ENCODE results near the gene DIPK1B. TPM values are rescaled to one million over a fixed set of nuclear protein-coding genes. Genes with fewer than 3 reads are reported as not detected.

The DIPK1B gene
- total RNA-seq, result 0.14 and 0.44 TPM in 2 replicates

GRCh38 chr9:136711751-136712689 is at the start of gene DIPK1B:
TSS of gene DIPK1B (plus strand) at chr9:136712572. CDS start at chr9:136712666, 94 bp downstream.

DNA sequence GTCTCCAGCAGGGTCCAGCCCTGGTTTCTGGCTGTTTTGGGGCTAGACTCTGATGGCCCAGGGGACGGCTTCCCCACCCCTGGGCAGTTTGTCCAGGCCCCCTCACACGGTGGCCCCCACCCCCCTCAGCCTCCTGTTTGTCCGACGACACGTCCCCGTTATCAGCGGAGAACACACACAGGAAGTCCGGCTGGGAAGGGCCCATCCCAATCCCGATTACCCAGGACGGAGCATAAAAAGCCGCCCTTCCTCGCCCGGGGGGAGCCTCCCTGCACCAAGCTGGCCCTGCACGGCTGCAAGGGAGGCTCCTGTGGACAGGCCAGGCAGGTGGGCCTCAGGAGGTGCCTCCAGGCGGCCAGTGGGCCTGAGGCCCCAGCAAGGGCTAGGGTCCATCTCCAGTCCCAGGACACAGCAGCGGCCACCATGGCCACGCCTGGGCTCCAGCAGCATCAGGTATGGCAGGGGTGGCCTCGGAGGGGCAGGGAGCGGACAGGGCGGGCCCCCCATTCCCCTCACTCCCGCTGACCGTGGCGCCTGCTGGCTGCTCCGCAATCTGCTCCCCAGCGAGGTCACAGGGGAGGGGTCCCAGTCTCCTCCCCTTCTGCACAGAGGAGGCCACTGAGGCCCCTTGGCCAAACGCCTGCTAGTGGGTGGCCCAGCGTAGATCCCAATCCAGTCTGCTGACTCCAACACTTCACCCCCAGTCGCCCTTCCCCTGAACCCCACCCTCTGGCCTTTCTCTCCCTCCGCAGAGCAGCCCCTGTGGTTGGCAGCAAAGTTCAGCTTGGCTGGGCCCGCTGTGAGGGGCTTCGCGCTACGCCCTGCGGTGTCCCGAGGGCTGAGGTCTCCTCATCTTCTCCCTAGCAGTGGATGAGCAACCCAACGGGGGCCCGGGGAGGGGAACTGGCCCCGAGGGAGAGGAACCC is 49.5 kb upstream of the DIPK1B start, which contains the start of gene EGFL7:
Gene EGFL7 (plus strand): TSS at position 261 of the 926 bp plus-strand sequence. CDS start 5,367 bp downstream, outside the sequence.

DNA sequence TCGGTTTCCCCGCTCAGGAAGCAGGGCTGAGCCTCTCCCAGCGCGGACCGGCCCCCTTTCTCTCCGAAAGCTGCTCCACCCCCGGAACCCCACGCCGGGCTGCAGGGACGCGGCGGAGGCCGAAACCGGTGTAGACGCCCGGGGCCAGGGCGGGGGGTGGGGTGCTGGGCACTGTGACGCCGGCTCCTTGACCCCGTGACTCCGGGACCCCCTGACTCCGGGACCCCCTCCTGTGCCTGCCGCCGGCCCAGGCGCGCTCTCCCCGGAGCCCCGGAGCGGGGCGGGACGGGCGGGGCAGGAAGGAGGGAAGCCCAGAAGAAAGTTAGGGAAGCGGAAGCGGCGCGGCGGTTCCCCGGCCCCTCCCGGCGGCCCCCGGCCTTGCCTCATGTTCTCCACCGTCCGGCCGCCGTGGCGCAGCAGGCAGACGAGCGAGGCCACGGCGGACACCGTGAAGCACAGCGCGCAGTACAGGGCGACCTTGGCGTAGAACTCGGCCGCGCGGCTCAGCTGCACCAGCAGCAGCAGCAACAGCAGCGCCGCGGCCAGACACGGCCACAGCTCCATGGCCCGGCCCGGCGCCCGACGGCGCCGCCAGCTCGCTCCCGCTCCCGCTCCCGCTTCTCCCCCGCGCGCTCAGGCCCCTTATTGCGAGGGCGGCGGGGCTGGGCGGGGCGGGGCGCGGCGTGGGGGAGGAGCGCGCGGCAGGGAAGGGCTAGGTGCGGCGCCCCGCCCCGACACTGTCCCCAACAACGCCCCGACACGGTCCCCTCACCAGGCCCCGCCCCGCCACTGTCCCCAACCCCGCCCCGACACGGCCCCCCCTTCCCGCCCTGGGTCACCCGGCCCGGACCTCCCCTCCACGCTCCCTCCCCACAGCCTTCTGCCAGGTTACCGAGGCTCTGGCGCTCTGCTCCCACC is 25.3 kb upstream of the DIPK1B start, which contains the start of gene AGPAT2:
Gene AGPAT2 (minus strand): TSS at position 664 of the 918 bp plus-strand sequence. CDS start 100 bp downstream, at position 564.

DNA sequence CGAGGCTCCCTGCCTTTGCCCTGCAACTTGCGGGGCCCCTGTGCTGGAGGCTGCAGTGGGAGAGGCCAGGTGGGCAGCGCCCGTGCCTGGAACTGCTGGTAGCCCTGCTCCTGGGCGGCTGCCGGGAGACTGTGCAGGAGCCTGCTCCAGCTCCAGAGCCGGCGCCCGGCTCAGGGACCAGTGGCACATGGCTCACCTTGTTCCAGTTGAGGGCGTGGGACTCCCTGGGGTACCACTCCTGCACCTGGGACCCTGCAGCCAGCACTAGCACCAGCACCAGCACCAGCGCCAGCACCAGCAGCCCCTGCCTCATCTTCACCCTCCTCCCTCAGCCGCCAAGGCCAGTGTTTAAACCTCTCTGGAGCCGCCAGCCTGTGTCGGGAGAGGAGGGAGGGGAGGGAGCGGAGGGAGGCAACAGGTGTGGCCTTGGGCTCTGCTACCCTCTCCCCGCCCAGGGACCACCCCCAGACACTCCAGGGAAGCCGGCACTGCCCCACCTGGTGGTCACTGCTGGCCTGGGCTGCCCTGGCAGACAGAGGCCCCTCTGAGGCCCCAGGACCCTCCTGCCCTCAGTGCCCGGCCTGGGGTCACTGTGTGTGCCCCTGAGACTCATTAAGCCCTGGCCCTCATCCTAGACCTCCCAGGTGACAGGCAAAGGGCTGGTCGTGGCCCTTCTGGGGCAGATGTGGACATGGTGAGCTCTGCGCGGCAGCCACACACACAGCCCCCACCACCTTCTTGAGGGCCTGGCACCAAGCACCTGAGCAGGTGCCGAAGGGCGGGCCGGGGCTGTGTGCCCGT is 30.4 kb downstream of the DIPK1B start, which contains the start of gene LCN10:
Gene LCN10 (minus strand): TSS at position 350 of the 801 bp plus-strand sequence. CDS start 37 bp downstream, at position 313.

DNA sequence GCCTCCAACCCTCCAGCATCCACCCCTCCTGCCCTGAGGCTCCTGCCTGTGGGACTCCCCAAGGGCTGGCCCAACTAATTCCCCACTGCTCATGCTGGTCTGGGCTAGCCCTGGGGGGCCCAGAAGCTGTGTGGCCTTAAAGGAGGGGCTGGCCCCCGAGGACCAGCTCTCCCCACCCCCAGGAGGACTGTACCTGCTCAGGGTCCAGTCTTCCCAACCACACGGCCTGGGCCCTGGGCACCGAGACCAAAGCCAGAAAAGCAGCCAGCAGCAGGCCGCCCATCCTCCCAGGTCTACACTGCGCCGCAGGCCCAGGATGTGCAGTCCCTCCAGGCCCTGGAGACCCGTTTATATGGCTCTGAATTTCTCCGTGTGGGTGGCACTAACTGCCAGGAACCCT is 35.8 kb downstream of the DIPK1B start, which contains the start of gene LCN6:
Gene LCN6 (minus strand): TSS at position 325 of the 400 bp plus-strand sequence. CDS start 42 bp downstream, at position 283.

DNA sequence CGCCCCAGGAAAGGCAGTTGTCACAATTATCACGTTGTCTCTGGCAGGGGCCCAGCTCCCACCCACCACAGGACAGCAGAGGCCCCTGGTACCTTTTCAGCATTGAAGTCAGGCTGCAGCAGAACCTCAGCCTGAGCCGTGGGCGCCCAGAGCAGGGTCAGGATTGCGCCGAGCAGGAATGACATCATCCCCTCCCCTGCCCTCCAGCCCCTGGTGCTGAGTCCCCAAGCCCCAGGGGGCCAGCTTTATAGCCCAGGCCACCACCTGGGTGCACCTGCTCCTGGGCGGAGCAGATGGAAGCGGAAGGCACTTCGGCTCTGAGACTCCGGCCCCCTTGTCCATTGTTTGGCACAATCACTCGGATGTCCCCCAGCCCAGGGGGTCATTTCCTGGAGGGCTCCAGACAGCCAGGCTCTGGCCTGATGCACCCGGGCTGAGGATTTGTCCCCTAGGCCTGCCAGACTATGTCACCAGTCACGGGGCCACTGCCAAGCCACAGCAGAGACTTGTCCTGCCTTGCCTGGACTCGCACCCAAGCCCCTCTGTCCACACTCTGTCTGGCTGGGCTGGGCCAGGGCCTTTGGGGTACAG is 52.0 kb downstream of the DIPK1B start, which contains the start of gene LCN15:
Gene LCN15 (minus strand): TSS at position 218 of the 591 bp plus-strand sequence. CDS start 30 bp downstream, at position 188.

Small RNA genes within 50 kb of the gene (small RNA-seq; reads per million reads assigned to genes)
- gene MIR126 (ENCODE audit: low replicate concordance), result 3,567 reads per million, percentile 100 among the genes with 10 or more reads in this experiment
- not detected for gene MIR6722 (ENCODE audit: low replicate concordance)

Other genes starting within 250 kb of the DIPK1B start
- 58.6 and 62.4 TPM in 2 replicates for gene SEC16A, start 229.5 kb upstream of the DIPK1B start, total RNA-seq
- 30.4 and 32.9 TPM in 2 replicates for gene NOTCH1, start 166.5 kb upstream of the DIPK1B start, total RNA-seq
- 5.7 and 17.9 TPM in 2 replicates for gene EGFL7, start 49.7 kb upstream of the DIPK1B start, total RNA-seq
- 41.1 and 53.5 TPM in 2 replicates for gene AGPAT2, start 25.1 kb upstream of the DIPK1B start, total RNA-seq
- gene LCN10, start 30.4 kb downstream of the DIPK1B start, total RNA-seq, result not detected in 2 replicates
- not detected in 2 replicates for gene LCN6, start 36.0 kb downstream of the DIPK1B start, total RNA-seq
- gene LCN8, start 45.7 kb downstream of the DIPK1B start, total RNA-seq, result not detected in 2 replicates
- not detected in 2 replicates for gene LCN15, start 51.9 kb downstream of the DIPK1B start, total RNA-seq
- gene TMEM141, start 78.8 kb downstream of the DIPK1B start, total RNA-seq, result 36.9 and 38.7 TPM in 2 replicates
- gene CCDC183, start 83.8 kb downstream of the DIPK1B start, total RNA-seq, result 0.22 TPM in 1 of 2 replicates, not detected in the other
- 77.0 and 129 TPM in 2 replicates for gene RABL6, start 95.4 kb downstream of the DIPK1B start, total RNA-seq
- 1.4 and 2.0 TPM in 2 replicates for gene AJM1, start 129.9 kb downstream of the DIPK1B start, total RNA-seq
- 54.8 and 63.5 TPM in 2 replicates for gene PHPT1, start 136.8 kb downstream of the DIPK1B start, total RNA-seq
- gene MAMDC4, start 139.8 kb downstream of the DIPK1B start, total RNA-seq, result 2.0 and 3.5 TPM in 2 replicates
- gene EDF1, start 153.7 kb downstream of the DIPK1B start, total RNA-seq, result 169 and 339 TPM in 2 replicates
- 9.6 and 15.2 TPM in 2 replicates for gene TRAF2, start 173.9 kb downstream of the DIPK1B start, total RNA-seq
- gene FBXW5, start 232.2 kb downstream of the DIPK1B start, total RNA-seq, result 198 and 213 TPM in 2 replicates
- gene C8G, start 232.7 kb downstream of the DIPK1B start, total RNA-seq, result 0.66 TPM in 1 of 2 replicates, not detected in the other
- gene LCN12, start 239.7 kb downstream of the DIPK1B start, total RNA-seq, result 0.88 TPM in 1 of 2 replicates, not detected in the other